PC-9 (cell line): ENCODE measurements around the gene KIAA0513.

Experiments
- EZH2 ChIP-seq: fragments of 200-600 bp; sonication (generic); IDR thresholded peaks from 2 replicates; pipeline ENCODE4 v1.8.0; 2017; ENCODE audit warnings: antibody characterized with exemption, low read depth
- TF ChIP-seq, protein P1 (sequence below): fragments of 200-600 bp; sonication (generic); conservative IDR thresholded peaks from 2 replicates; pipeline ENCODE4 v1.6.1; 2017; ENCODE audit warnings: mixed run types, antibody characterized with exemption, mild to moderate bottlenecking, moderate library complexity

DNA sequence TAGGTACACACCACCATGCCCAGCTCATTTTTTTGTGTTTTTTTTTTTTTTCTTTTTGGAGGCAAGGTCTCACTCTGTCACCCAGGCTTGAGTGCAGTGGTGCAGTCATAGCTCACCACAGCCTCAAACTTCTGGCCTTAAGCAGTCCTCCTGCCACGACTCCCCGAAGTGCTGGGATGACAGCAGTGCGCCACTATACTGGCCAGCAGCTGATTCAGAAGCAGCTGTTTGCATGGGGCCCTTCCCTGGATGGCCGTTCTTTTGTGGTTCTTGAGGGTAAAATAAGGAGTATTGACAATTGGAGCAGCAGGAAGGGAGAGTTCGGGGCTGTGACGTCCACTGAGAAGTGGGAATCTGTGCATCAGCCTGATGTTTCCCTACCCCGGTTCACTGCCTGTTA, 41.6 kb downstream of the KIAA0513 start:
- TF ChIP-seq, protein P1, sequence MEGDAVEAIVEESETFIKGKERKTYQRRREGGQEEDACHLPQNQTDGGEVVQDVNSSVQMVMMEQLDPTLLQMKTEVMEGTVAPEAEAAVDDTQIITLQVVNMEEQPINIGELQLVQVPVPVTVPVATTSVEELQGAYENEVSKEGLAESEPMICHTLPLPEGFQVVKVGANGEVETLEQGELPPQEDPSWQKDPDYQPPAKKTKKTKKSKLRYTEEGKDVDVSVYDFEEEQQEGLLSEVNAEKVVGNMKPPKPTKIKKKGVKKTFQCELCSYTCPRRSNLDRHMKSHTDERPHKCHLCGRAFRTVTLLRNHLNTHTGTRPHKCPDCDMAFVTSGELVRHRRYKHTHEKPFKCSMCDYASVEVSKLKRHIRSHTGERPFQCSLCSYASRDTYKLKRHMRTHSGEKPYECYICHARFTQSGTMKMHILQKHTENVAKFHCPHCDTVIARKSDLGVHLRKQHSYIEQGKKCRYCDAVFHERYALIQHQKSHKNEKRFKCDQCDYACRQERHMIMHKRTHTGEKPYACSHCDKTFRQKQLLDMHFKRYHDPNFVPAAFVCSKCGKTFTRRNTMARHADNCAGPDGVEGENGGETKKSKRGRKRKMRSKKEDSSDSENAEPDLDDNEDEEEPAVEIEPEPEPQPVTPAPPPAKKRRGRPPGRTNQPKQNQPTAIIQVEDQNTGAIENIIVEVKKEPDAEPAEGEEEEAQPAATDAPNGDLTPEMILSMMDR: no peak
- no peak for TF ChIP-seq EZH2
